ENCODE results near the gene ANKS1A.

The ANKS1A gene

DNA sequence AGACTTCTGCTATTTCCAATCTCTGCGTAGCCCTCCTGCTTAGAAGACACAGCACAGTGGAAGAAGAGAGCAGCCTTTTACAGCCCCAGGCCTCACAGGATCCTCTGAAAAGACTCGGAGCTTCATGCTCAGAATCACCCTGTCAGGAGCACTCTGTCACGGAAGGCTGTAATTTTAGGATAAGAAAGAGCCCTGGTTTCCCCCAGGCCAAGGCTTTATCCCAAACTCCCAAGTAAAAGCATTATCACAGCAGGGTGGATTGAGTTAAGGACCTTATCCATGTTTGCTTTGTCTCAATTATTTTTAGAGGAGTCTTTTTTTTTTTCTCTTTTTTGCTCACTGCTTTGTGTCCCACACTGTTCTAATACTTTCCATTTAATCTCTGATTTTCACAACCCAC is 39.2 kb downstream of the ANKS1A start (continued):
- TF ChIP-seq BCL11A (tag by site-specific recombination; IDR thresholded peaks at IDR 0.05; ENCODE audit: low read depth) (no peak), ZNF639 (tag by site-specific recombination; IDR thresholded peaks at IDR 0.05) (no peak), ZBTB11 (tag by site-specific recombination; conservative IDR thresholded peaks at IDR 0.05; ENCODE audit: low read depth) (no peak), KLF8 (tag by site-specific recombination; IDR thresholded peaks at IDR 0.05) (no peak), ZNF747 (tag by site-specific recombination; IDR thresholded peaks at IDR 0.05) (no peak), MEIS1 (CRISPR knock-in tag; IDR thresholded peaks at IDR 0.05; ENCODE audit: borderline replicate concordance) (no peak), ZNF660 (tag by site-specific recombination; IDR thresholded peaks at IDR 0.05) (no peak), ZNF792 (tag by site-specific recombination; IDR thresholded peaks at IDR 0.05) (no peak), GLIS2 (tag by site-specific recombination; IDR thresholded peaks at IDR 0.05) (no peak), ZNF629 (tag by site-specific recombination; IDR thresholded peaks at IDR 0.05) (peak; percentile 11; the same call in 1 of the 2 replicates), ZNF335 (tag by site-specific recombination; conservative IDR thresholded peaks at IDR 0.05) (no peak), ZNF404 (tag by site-specific recombination; IDR thresholded peaks at IDR 0.05) (no peak), ZBTB20 (tag by site-specific recombination; IDR thresholded peaks at IDR 0.05) (no peak), ZNF558 (tag by site-specific recombination; IDR thresholded peaks at IDR 0.05) (no peak), ZNF202 (tag by site-specific recombination; IDR thresholded peaks at IDR 0.05; ENCODE audit: borderline replicate concordance) (no peak), HIC1 (tag by site-specific recombination; IDR thresholded peaks at IDR 0.05) (no peak), AEBP2 (tag by site-specific recombination; IDR thresholded peaks at IDR 0.05; ENCODE audit: borderline replicate concordance) (no peak), ZNF521 (tag by site-specific recombination; IDR thresholded peaks at IDR 0.05) (no peak), ZNF768 (tag by site-specific recombination; IDR thresholded peaks at IDR 0.05) (no peak), ZNF19 (tag by site-specific recombination; IDR thresholded peaks at IDR 0.05; ENCODE audit: low read depth) (no peak), MZF1 (tag by site-specific recombination; IDR thresholded peaks at IDR 0.05; ENCODE audit: borderline replicate concordance) (no peak), PRDM4 (tag by site-specific recombination; IDR thresholded peaks at IDR 0.05) (no peak)
- TF ChIP-seq, protein P1, sequence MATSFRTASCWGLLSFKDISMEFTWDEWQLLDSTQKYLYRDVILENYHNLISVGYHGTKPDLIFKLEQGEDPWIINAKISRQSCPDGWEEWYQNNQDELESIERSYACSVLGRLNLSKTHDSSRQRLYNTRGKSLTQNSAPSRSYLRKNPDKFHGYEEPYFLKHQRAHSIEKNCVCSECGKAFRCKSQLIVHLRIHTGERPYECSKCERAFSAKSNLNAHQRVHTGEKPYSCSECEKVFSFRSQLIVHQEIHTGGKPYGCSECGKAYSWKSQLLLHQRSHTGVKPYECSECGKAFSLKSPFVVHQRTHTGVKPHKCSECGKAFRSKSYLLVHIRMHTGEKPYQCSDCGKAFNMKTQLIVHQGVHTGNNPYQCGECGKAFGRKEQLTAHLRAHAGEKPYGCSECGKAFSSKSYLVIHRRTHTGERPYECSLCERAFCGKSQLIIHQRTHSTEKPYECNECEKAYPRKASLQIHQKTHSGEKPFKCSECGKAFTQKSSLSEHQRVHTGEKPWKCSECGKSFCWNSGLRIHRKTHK (tag by site-specific recombination; IDR thresholded peaks at IDR 0.05), result no peak
- TF ChIP-seq, protein P2, sequence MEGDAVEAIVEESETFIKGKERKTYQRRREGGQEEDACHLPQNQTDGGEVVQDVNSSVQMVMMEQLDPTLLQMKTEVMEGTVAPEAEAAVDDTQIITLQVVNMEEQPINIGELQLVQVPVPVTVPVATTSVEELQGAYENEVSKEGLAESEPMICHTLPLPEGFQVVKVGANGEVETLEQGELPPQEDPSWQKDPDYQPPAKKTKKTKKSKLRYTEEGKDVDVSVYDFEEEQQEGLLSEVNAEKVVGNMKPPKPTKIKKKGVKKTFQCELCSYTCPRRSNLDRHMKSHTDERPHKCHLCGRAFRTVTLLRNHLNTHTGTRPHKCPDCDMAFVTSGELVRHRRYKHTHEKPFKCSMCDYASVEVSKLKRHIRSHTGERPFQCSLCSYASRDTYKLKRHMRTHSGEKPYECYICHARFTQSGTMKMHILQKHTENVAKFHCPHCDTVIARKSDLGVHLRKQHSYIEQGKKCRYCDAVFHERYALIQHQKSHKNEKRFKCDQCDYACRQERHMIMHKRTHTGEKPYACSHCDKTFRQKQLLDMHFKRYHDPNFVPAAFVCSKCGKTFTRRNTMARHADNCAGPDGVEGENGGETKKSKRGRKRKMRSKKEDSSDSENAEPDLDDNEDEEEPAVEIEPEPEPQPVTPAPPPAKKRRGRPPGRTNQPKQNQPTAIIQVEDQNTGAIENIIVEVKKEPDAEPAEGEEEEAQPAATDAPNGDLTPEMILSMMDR (tag by site-specific recombination; IDR thresholded peaks at IDR 0.05), result no peak
- TF ChIP-seq, protein P3, sequence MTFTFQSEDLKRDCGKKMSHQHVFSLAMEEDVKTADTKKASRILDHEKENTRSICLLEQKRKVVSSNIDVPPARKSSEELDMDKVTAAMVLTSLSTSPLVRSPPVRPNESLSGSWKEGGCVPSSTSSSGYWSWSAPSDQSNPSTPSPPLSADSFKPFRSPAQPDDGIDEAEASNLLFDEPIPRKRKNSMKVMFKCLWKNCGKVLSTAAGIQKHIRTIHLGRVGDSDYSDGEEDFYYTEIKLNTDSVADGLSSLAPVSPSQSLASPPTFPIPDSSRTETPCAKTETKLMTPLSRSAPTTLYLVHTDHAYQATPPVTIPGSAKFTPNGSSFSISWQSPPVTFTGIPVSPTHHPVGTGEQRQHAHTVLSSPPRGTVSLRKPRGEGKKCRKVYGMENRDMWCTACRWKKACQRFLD (tag by site-specific recombination; IDR thresholded peaks at IDR 0.05), result no peak

Measured in HEK293 (cell line).